ENCODE results near the gene NRN1L.

DNA sequence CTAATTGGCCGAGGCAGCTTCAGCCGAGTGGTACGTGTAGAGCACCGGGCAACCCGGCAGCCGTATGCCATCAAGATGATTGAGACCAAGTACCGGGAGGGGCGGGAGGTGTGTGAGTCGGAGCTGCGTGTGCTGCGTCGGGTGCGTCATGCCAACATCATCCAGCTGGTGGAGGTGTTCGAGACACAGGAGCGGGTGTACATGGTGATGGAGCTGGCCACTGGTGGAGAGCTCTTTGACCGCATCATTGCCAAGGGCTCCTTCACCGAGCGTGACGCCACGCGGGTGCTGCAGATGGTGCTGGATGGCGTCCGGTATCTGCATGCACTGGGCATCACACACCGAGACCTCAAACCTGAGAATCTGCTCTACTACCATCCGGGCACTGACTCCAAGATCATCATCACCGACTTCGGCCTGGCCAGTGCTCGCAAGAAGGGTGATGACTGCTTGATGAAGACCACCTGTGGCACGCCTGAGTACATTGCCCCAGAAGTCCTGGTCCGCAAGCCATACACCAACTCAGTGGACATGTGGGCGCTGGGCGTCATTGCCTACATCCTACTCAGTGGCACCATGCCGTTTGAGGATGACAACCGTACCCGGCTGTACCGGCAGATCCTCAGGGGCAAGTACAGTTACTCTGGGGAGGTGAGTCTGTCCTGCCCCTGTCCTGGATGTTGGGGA, 24.5 kb downstream of the NRN1L start:
- TF ChIP-seq, protein P1, sequence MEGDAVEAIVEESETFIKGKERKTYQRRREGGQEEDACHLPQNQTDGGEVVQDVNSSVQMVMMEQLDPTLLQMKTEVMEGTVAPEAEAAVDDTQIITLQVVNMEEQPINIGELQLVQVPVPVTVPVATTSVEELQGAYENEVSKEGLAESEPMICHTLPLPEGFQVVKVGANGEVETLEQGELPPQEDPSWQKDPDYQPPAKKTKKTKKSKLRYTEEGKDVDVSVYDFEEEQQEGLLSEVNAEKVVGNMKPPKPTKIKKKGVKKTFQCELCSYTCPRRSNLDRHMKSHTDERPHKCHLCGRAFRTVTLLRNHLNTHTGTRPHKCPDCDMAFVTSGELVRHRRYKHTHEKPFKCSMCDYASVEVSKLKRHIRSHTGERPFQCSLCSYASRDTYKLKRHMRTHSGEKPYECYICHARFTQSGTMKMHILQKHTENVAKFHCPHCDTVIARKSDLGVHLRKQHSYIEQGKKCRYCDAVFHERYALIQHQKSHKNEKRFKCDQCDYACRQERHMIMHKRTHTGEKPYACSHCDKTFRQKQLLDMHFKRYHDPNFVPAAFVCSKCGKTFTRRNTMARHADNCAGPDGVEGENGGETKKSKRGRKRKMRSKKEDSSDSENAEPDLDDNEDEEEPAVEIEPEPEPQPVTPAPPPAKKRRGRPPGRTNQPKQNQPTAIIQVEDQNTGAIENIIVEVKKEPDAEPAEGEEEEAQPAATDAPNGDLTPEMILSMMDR (IDR thresholded peaks at IDR 0.05; ENCODE audit: extremely low read depth in 1 of 2, insufficient read depth in 1 of 2, low read depth in 1 of 2, low read length in 2 of 2) = no peak
- TF ChIP-seq, protein P2, sequence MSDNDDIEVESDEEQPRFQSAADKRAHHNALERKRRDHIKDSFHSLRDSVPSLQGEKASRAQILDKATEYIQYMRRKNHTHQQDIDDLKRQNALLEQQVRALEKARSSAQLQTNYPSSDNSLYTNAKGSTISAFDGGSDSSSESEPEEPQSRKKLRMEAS (IDR thresholded peaks at IDR 0.05; ENCODE audit: insufficient read depth, insufficient read length) = no peak
- TF ChIP-seq POLR2A (IDR thresholded peaks at IDR 0.05; ENCODE audit: low read depth, low read length) (no peak), MYC (IDR thresholded peaks at IDR 0.05; ENCODE audit: low read depth, low read length) (no peak), EZH2 (IDR thresholded peaks at IDR 0.05; ENCODE audit: borderline replicate concordance, low read depth, low read length, severe bottlenecking) (no peak), POLR2AphosphoS5 (IDR thresholded peaks at IDR 0.05; ENCODE audit: insufficient read depth, low read depth, low read length) (no peak), GATA2 (IDR thresholded peaks at IDR 0.05; ENCODE audit: insufficient read depth, insufficient read length, low read depth, low read length) (no peak), FOS (IDR thresholded peaks at IDR 0.05; ENCODE audit: borderline replicate concordance, insufficient read depth, low read length) (no peak), JUN (IDR thresholded peaks at IDR 0.05; ENCODE audit: borderline replicate concordance, insufficient read depth, insufficient read length, low read depth) (no peak)
